OCI-LY7 (cell line): ENCODE measurements around the gene SDK2.

Experiments used
- EZH2phosphoT487 ChIP-seq: fragments of 200-600 bp; sonication (generic); IDR thresholded peaks from 2 replicates; pipeline ENCODE4 v1.6.1; 2018; ENCODE audit warnings: low read depth, borderline replicate concordance, mild to moderate bottlenecking, mixed run types, antibody characterized with exemption, low read length, moderate library complexity, mixed read lengths
- TF ChIP-seq, protein P1 (sequence below): fragments of 200-600 bp; sonication (generic); conservative IDR thresholded peaks from 2 replicates; pipeline ENCODE4 v1.5.1; 2014; ENCODE audit warnings: mild to moderate bottlenecking, antibody characterized with exemption, low read length, moderate library complexity, mixed read lengths

DNA sequence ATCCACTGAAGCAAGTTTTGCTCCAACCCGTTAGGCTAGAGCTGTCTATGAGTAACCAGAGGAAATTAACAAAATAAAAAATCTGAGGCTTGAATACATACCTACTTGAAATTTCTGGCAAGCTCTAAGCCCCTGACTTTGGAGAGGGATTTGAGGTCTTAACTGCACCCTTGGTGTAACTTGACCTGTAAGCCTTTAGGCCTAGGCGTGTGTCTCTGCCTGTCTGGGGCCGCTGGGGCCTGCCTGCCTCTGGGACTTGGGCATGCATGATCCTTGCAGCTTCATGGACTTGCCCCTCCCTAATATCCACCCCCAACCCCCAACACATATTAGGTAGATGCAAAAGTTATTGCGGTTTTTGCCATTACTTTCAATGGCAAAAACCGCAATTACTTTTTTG is 328.8 kb downstream of the SDK2 start:
- TF ChIP-seq, protein P1, sequence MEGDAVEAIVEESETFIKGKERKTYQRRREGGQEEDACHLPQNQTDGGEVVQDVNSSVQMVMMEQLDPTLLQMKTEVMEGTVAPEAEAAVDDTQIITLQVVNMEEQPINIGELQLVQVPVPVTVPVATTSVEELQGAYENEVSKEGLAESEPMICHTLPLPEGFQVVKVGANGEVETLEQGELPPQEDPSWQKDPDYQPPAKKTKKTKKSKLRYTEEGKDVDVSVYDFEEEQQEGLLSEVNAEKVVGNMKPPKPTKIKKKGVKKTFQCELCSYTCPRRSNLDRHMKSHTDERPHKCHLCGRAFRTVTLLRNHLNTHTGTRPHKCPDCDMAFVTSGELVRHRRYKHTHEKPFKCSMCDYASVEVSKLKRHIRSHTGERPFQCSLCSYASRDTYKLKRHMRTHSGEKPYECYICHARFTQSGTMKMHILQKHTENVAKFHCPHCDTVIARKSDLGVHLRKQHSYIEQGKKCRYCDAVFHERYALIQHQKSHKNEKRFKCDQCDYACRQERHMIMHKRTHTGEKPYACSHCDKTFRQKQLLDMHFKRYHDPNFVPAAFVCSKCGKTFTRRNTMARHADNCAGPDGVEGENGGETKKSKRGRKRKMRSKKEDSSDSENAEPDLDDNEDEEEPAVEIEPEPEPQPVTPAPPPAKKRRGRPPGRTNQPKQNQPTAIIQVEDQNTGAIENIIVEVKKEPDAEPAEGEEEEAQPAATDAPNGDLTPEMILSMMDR, result no peak
- TF ChIP-seq EZH2phosphoT487, result no peak
